Raji (cell line): ENCODE results near the gene ANKRD55.

Experiments
- POLR2A ChIP-seq: IDR thresholded peaks from 2 replicates; pipeline ENCODE4 v1.6.1; 2011; ENCODE audit warnings: low read depth, low read length, control low read depth; ENCODE audit not compliant: insufficient read depth

The ANKRD55 gene

GRCh38 chr5:56160723-56161438, 72.2 kb downstream of the ANKRD55 start:
- no peak for TF ChIP-seq POLR2A

- no peak for TF ChIP-seq POLR2A
Observed at GRCh38 chr5:56159521-56159947, 73.6 kb downstream of the ANKRD55 start.

DNA sequence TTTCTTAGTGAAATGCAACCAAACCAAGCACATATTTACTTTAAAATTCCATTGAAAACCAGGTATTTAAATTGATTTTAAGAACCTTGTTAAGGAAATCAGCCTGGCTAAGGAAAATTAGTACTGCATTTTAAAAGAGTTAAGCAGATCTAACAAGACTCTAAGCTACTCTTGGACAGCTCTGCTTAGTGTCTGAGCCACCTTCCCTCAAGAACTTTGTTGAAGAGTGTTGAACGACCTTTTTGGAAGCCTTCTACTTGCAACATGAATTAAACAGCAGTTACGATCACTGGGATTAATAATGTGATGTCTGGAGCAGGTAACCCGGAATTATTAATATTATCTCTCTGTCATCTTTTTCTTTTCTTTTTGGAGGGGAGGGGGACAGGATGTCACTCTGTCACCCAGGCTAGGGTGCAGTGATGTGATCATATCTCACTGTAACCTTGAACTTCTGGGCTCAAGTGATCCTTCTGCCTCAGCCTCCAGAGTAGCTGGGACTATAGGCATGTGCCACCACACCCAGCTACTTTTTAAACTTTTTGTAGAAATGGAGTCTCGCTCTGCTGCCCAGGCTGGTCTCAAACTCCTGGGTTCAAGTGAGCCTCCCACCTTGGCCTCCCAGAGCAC, 74.7 kb downstream of the ANKRD55 start:
- no peak for TF ChIP-seq POLR2A

- no peak for TF ChIP-seq POLR2A
Observed at GRCh38 chr5:56155992-56156584, 77.0 kb downstream of the ANKRD55 start.

DNA sequence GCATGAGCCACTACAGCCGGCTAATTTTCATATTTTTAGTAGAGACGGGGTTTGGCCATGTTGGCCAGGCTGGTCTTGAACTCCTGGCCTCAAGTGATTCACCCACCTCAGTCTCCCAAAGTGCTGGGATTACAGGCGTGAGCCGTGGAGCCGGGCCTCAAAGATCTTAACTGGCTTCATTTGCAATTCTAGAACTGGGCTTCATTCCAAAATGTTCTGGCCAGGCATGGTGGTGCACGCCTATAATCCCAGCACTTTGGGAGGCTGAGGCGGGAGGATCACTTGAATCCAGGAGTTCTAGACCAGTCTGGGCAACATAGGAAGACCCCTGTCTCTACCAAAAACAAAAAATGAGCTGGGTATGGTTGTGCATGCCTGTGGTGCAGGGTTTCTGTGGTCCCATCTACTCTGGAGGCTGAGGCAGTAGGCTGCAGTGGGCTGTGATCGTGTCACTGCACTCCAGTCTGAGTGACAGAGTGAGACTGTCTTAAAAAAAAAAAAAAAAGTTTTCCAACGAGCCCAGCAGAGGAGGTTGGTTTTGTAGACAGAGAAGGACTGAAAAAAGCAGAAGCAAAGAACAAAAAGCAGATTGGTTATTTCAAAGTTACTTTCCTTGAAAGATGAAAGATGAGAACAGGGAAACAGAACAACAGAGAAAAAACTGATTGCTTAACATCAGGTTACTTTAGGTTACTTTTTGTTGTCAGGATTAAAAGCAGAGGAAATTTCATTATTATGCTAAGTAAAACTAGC, 78.2 kb downstream of the ANKRD55 start:
- TF ChIP-seq POLR2A: no peak

GRCh38 chr5:56152437-56152836, 80.7 kb downstream of the ANKRD55 start:
- no peak for TF ChIP-seq POLR2A

- no peak for TF ChIP-seq POLR2A
Observed at GRCh38 chr5:56148453-56148971, 84.6 kb downstream of the ANKRD55 start.

DNA sequence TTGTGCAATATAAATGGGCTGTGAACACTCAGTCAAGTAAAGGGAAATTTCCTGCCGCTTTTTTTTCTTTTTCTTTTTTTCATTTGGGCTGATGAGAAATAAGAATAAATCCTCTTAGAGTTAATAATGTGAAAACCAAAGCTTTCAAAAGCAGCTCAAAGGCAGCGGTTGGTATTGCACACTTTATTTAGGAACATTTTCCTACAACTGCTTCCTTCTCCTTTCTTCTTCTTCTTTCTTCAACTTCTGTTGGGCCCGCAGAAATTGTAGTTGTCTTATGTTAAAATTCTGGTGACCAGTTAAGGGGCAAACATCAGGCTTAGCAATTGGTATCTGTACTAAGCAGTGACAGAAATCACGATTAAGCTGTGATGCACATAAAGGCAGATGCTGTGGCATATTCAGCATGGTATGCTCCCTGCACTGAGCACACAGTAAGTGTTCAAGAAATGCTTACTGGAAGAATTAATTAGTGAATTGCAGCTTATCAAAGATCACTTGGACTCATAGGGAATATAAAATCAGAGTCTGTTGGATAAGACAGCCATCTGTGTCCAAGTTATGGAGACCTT, 85.4 kb downstream of the ANKRD55 start:
- no peak for TF ChIP-seq POLR2A

GRCh38 chr5:56147106-56147505, 86.0 kb downstream of the ANKRD55 start:
- TF ChIP-seq POLR2A: no peak

DNA sequence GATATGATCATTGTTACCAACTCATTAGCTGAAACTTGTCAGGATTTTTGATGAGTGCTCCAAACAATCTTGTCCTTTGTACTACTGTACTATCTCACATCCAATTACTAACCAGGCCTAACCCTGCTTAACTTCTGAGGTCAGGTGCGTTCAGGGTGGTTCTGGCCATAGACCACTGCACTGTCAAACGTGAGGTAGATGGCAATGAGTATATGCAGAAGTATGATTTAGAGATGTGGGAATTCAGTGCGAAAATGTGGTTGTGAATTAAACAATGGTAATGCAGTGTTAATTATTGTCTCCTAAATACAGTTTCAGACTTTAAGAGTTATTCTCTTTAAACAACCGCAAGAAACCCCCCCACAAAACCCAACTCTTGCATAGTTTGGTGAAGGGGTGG, 86.5 kb downstream of the ANKRD55 start:
- TF ChIP-seq POLR2A: no peak

DNA sequence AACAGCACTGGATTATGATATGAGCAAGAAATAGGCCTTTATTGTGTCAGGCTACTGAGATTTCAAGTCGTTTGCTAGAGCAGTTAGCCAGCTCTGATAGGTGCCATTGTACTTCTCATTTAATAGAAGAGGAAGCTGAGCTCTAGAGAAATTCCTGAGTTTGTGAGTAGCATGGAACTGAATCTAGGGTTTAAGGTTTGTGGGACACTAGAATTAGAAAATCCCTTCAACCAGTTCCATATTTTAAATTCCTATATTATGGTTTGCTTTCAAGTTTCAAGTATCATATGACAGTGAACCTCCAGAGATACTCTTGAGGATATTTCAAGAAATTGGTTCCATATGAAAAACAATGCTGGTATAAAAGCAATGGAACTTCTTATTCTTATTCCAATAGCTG, 87.6 kb downstream of the ANKRD55 start:
- no peak for TF ChIP-seq POLR2A

DNA sequence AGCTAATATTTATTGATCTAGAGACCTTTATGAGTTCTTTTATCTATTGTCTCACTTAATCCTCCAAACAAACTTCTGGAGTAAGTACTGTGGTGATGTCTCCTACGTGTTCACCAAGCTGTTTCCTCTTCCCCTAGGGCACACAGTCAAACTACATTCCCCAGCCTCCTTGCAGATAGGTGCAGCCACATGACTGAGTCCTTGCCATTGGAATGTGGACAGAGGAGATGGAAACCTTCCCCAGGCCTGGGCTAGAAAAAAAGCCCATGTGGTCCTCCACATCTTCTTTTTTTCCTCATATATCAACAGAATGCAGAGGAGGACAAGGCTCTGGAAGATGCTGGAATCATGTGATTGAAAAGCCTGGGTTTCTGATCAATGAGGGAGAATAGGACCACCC, 88.0 kb downstream of the ANKRD55 start:
- TF ChIP-seq POLR2A: no peak

GRCh38 chr5:56144211-56144610, 88.9 kb downstream of the ANKRD55 start:
- TF ChIP-seq POLR2A: no peak

GRCh38 chr5:56143373-56143714, 89.8 kb downstream of the ANKRD55 start:
- no peak for TF ChIP-seq POLR2A
